ENCODE measurements around the gene INAFM2.

- TF ChIP-seq CTCF (IDR thresholded peaks at IDR 0.05; ENCODE audit: low read length) = no peak
- TF ChIP-seq EZH2phosphoT487 (IDR thresholded peaks at IDR 0.05; ENCODE audit: low read length) = no peak
- TF ChIP-seq EZH2 (optimal IDR thresholded peaks at IDR 0.05; ENCODE audit: low read depth, low read length) = no peak
Observed at GRCh38 chr15:40275523-40275922, 48.0 kb upstream of the INAFM2 start.
